ENCODE data around the gene RPS8. TPM values are rescaled to one million over a fixed set of nuclear protein-coding genes. Genes with fewer than 3 reads are reported as not detected.
A peak's percentile ranks its signal among the peaks of the same experiment; 100 is the strongest.
"Not testable (repeated sequence)": the region's sequence is repeated elsewhere in the genome, so short reads cannot be mapped to it uniquely, and the experiment has no call there.

Gene RPS8
- total and polyA plus RNA-seq, 8 donors, result 843 to 1,938 (median 1,366) TPM

DNA sequence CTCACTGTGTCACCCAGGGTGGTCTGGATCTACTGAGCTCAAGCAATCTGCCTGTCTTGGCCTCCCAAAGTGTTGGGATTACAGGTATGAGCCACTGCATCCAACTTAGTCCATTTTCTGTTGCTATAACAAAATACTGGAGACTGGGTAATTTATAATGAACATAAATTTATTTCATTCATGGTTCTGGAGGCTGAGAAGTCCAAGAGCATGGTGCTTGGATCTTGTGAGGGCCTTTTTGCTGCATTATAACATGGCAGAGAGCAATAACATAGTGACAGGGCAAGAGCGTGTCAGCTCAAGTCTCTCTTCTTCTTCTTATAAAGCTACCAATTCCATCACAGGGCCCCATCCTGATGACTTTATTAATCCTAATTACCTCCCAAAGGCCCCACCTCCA lies 39.3 kb upstream of the RPS8 start:
- Histone ChIP-seq H3K4me1 (peaks cover 0 to 8% (median 5%) of the 10 kb centered on the region in 3 donors), H3K9me3 (no peaks in the 10 kb centered on the region), H3K27me3 (no peaks in the 10 kb centered on the region), H3K4me3 (no peak overlapping the region), H3K36me3 (no peaks in the 10 kb centered on the region), H3K27ac (no peak overlapping the region)
- 89 to 98% methylated on average over 1 of the region's 1 CpG for WGBS, 2 donors
- no peak for ATAC-seq
- TF ChIP-seq, protein P1, sequence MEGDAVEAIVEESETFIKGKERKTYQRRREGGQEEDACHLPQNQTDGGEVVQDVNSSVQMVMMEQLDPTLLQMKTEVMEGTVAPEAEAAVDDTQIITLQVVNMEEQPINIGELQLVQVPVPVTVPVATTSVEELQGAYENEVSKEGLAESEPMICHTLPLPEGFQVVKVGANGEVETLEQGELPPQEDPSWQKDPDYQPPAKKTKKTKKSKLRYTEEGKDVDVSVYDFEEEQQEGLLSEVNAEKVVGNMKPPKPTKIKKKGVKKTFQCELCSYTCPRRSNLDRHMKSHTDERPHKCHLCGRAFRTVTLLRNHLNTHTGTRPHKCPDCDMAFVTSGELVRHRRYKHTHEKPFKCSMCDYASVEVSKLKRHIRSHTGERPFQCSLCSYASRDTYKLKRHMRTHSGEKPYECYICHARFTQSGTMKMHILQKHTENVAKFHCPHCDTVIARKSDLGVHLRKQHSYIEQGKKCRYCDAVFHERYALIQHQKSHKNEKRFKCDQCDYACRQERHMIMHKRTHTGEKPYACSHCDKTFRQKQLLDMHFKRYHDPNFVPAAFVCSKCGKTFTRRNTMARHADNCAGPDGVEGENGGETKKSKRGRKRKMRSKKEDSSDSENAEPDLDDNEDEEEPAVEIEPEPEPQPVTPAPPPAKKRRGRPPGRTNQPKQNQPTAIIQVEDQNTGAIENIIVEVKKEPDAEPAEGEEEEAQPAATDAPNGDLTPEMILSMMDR (IDR thresholded peaks at IDR 0.05), result no peak
- intact Hi-C loops (cut with DNase I), result no loop called here
- no peak for DNase-seq
- FAIRE-seq, result no peak

GRCh38 chr1:44738953-44739306 lies 36.4 kb upstream of the RPS8 start:
- H3K27me3 ChIP-seq; H3K36me3 ChIP-seq; H3K9me3 ChIP-seq; H3K4me1 ChIP-seq; FAIRE-seq; intact Hi-C loops (cut with DNase I); DNase-seq: not testable (repeated sequence)
- 5 to 18% methylated on average over 1 of the region's 1 CpG for WGBS, 2 donors
- H3K27ac ChIP-seq, result peak overlapping the region; percentile 63 to 91 (median 76)
- peak in 1 of 4 donors; percentile 2 for ATAC-seq
- H3K4me3 ChIP-seq, result peak overlapping the region in 3 of 4 donors; percentile 26 to 53 (median 48)

- Histone ChIP-seq H3K27ac (peak within 1 kb of the TSS; percentile 63 to 91 (median 76)), H3K4me3 (peak within 1 kb of the TSS; percentile 26 to 53 (median 38)), H3K36me3 (no peaks in the 10 kb centered on the region), H3K9me3 (no peaks in the 10 kb centered on the region), H3K4me1 (peaks cover 0 to 8% (median 5%) of the 10 kb centered on the region in 3 donors), H3K27me3 (no peaks in the 10 kb centered on the region)
- TF ChIP-seq, protein P1 (IDR thresholded peaks at IDR 0.05), result no peak
- DNase-seq, result peak; percentile 95 to 98 (median 96)
- peak; percentile 100 for ATAC-seq
- 1% methylated on average over 56 to 57 of the region's 57 CpGs for WGBS, 2 donors
- intact Hi-C loops (cut with DNase I), result no loop called here
- FAIRE-seq, result peak; percentile 90
Observed at GRCh38 chr1:44739307-44740178, 35.8 kb upstream of the RPS8 start, which contains the start of gene KIF2C. TSS of gene KIF2C (plus strand) at chr1:44739837. CDS start at chr1:44739933, 96 bp downstream.

- H3K4me3 ChIP-seq, result peak overlapping the region in 2 of 4 donors; percentile 48 to 53
- no peak overlapping the region for H3K27ac ChIP-seq
- peaks cover 0 to 8% (median 5%) of the 10 kb centered on the region in 3 donors for H3K4me1 ChIP-seq
- H3K9me3 ChIP-seq, result no peaks in the 10 kb centered on the region
- 3 to 4% methylated on average over 14 of the region's 14 CpGs for WGBS, 2 donors
- TF ChIP-seq, protein P1 (IDR thresholded peaks at IDR 0.05), result no peak
- peak in 1 of 4 donors; percentile 5 for ATAC-seq
- FAIRE-seq, result no peak
- intact Hi-C loops (cut with DNase I), result no loop called here
- H3K27me3 ChIP-seq, result no peaks in the 10 kb centered on the region
- DNase-seq, result no peak
- H3K36me3 ChIP-seq, result no peaks in the 10 kb centered on the region
Observed at GRCh38 chr1:44740179-44740617, 35.1 kb upstream of the RPS8 start.

- TF ChIP-seq, protein P1 (IDR thresholded peaks at IDR 0.05), result no peak
- H3K27me3 ChIP-seq, result no peaks in the 10 kb centered on the region
- FAIRE-seq (no peak), ATAC-seq (no peak), DNase-seq (no peak)
- intact Hi-C loops (cut with DNase I), result no loop called here
- no peak overlapping the region for H3K27ac ChIP-seq
- no peaks in the 10 kb centered on the region for H3K9me3 ChIP-seq
- H3K36me3 ChIP-seq, result no peaks in the 10 kb centered on the region
- peaks cover 0 to 8% (median 5%) of the 10 kb centered on the region in 3 donors for H3K4me1 ChIP-seq
- H3K4me3 ChIP-seq, result no peak overlapping the region
- WGBS, 2 donors, result 83 to 93% methylated on average over 1 of the region's 1 CpG
Observed at GRCh38 chr1:44743211-44743610, 32.1 kb upstream of the RPS8 start.
